SK-N-SH treated with all-trans-retinoic acid at 6 μM for 48 hours (cell line): ENCODE measurements around the gene RDX.

Source experiments
- RARB ChIP-seq: fragments of 250-450 bp; sonication (Bioruptor Pico); IDR thresholded peaks from 2 replicates; pipeline ENCODE4 v1.8.0; 2021; ENCODE audit warnings: mild to moderate bottlenecking, moderate library complexity
- ZC3H10 ChIP-seq: fragments of 250-450 bp; sonication (Bioruptor Pico); IDR thresholded peaks from 2 replicates; pipeline ENCODE4 v1.5.1; 2021; ENCODE audit warnings: mild to moderate bottlenecking, moderate library complexity

- TF ChIP-seq RARB (CRISPR knock-in tag) (no peak), ZC3H10 (no peak)
Observed at GRCh38 chr11:110303414-110303826, 7.0 kb upstream of the RDX start.
